AG10803 (cell line): ENCODE measurements around the gene TTC31.

Experiments
- DNase-seq: peaks from one replicate; pipeline ENCODE4 v3.0.0; 2010; ENCODE audit warnings: low read depth
- H3K4me3 ChIP-seq: 2 replicates; pipeline ENCODE4 v1.5.1; 2011; ENCODE audit warnings: mild to moderate bottlenecking, low read length, control low read depth
- CTCF ChIP-seq: conservative IDR thresholded peaks from 2 replicates; pipeline ENCODE4 v1.5.1; 2011; ENCODE audit warnings: mild to moderate bottlenecking, low read length, control low read depth, inconsistent platforms

TTC31 gene

GRCh38 chr2:74535440-74535965 is 52.6 kb downstream of the TTC31 start:
- DNase-seq = no peak
- no peak for TF ChIP-seq CTCF
- H3K4me3 ChIP-seq = no peak overlapping the region

DNA sequence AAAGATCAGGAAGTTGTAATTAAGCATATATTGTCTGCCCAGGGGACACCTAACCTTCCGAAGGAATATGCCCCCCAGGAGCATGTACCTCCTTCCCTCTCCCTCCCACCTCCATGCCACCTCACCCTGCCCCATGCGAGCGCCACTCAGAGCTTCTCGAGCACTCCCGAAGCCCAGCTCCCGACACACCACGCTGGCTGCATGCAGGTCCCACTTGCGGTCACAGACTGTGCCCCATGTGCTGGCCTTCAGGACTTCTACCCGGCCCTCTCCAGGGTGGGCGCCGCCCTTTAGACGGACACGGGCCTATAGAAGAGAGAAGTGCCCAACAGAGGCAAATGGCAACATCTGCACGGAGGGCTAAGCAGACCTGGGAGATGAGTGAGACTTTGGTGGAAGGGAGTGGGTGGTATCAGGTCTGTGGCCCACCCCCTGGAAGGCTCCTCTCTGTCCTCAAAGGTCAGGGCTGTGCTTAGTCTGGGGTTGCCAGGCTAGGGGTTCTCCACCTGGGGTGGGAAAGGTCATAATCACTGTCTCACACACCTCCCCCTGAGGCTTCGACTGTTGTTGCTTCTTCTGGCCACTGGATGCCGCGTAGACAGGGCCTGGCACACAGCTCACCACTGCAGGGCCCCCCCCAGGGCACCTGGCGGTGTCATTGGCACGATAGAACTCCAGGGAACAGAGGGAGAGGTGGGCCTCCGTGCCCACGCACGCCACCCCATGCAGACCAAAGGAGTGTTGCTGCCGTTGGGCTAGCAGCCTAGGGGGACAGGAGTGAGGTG is 53.5 kb downstream of the TTC31 start:
- no peak for DNase-seq
- H3K4me3 ChIP-seq = no peak overlapping the region

GRCh38 chr2:74537140-74537539 is 54.3 kb downstream of the TTC31 start:
- H3K4me3 ChIP-seq = no peak overlapping the region
- TF ChIP-seq CTCF = no peak
- no peak for DNase-seq

More for the DNA sequence above, 53.5 kb downstream of the TTC31 start:
- no peak for TF ChIP-seq CTCF

DNA sequence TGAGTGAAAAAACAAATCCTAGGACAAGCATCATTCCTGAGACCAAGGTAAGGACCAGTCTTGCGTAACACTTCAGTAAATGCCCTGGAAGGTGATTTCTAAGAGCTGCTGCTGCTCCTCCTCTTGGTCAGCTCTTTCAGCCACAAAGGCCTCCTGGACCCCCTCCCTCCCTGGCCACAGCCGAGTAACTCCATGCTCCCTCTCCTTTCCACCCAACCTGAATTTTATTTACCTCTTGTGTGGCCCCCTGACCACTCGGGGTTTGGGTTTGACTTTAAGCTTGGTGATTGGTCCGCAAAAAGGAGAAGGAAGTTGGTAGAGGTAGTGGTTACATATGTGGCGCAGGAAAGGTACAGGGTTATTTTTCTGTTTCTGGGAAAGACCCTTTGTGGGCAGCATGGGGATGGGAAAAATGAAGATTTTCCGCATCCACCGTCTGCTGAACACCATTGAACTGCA is 56.0 kb downstream of the TTC31 start:
- no peak overlapping the region for H3K4me3 ChIP-seq
- DNase-seq = no peak
- TF ChIP-seq CTCF = no peak

- peak; percentile 80 for DNase-seq
- no peak for TF ChIP-seq CTCF
- H3K4me3 ChIP-seq = no peak overlapping the region
These were observed 57.4 kb downstream of the TTC31 start for GRCh38 chr2:74540291-74540690.

DNA sequence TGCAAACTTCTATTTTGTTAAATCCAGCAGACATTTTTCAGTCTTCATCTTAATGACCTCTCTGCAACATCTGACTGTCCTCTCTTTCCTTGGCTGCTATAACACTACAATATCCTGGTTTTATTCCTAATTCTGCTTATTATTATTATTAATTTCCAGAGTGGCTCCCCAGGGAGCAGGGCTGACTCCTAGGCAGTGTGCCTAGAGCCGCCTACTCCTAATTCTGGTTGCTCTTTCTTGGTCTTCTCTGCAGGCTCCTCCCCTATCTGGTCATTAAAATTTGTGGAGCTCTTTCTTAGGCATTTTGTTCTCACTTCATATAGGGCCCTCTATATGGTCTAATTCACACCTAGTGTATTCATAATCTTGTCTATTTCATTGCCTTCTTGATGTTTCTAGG is 60.1 kb downstream of the TTC31 start:
- TF ChIP-seq CTCF = no peak
- no peak for DNase-seq

More for the DNA sequence above, 60.1 kb downstream of the TTC31 start:
- H3K4me3 ChIP-seq = no peak overlapping the region
